Osteocyte (in vitro differentiated cells): Measurements from ENCODE around the gene ZNF322. TPM values are rescaled to one million over a fixed set of nuclear protein-coding genes. Genes with fewer than 3 reads are reported as not detected.
"Not testable (repeated sequence)": the region's sequence is repeated elsewhere in the genome, so short reads cannot be mapped to it uniquely, and the experiment has no call there.

Source experiments
- DNase-seq: peaks from one replicate; pipeline ENCODE4 v3.0.0; 2021; ENCODE audit warnings: mixed read lengths; ENCODE audit not compliant: unreplicated experiment; ENCODE audit errors: extremely low spot score
- H3K27ac Mint-ChIP-seq: one replicate; pipeline ENCODE4 v1.8.0; 2021; ENCODE audit warnings: mild to moderate bottlenecking, mixed read lengths; ENCODE audit not compliant: unreplicated experiment
- H3K27me3 Mint-ChIP-seq: one replicate; pipeline ENCODE4 v1.8.0; 2021; ENCODE audit warnings: mixed read lengths; ENCODE audit not compliant: unreplicated experiment
- H3K36me3 Mint-ChIP-seq: one replicate; pipeline ENCODE4 v1.8.0; 2021; ENCODE audit warnings: mixed read lengths; ENCODE audit not compliant: unreplicated experiment
- H3K4me1 Mint-ChIP-seq: one replicate; pipeline ENCODE4 v1.8.0; 2021; ENCODE audit warnings: mixed read lengths; ENCODE audit not compliant: unreplicated experiment
- H3K4me3 Mint-ChIP-seq: one replicate; pipeline ENCODE4 v1.8.0; 2021; ENCODE audit warnings: mild to moderate bottlenecking, moderate library complexity, mixed read lengths; ENCODE audit not compliant: unreplicated experiment
- H3K9me3 Mint-ChIP-seq: one replicate; pipeline ENCODE4 v1.8.0; 2021; ENCODE audit warnings: mixed read lengths; ENCODE audit not compliant: unreplicated experiment
- long read RNA-seq: library from polyadenylated mRNA; unstranded; transcript quantifications from one replicate; pipeline ENCODE4 v2.0.0, GENCODE V29; 2021
- total RNA-seq: library from RNA; stranded (reverse); gene quantifications from 2 replicates; pipeline ENCODE4 v1.2.1, GENCODE V29; 2021
- TF ChIP-seq, protein P1 (sequence below): fragments of 200-600 bp; sonication (generic); IDR thresholded peaks from 2 replicates; pipeline ENCODE4 v1.5.0; 2021; ENCODE audit warnings: antibody characterized with exemption, mild to moderate bottlenecking, moderate library complexity

The ZNF322 gene, protein sequence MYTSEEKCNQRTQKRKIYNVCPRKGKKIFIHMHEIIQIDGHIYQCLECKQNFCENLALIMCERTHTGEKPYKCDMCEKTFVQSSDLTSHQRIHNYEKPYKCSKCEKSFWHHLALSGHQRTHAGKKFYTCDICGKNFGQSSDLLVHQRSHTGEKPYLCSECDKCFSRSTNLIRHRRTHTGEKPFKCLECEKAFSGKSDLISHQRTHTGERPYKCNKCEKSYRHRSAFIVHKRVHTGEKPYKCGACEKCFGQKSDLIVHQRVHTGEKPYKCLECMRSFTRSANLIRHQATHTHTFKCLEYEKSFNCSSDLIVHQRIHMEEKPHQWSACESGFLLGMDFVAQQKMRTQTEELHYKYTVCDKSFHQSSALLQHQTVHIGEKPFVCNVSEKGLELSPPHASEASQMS
- total RNA-seq: 30.6 and 33.8 TPM in 2 replicates
- long read RNA-seq, full-length matches to known transcripts: 81 of 93 reads
- long read RNA-seq, partial matches to known transcripts: 2 of 93 reads
- long read RNA-seq, other reads (novel, unspliced or antisense): 10 of 93 reads

- TF ChIP-seq, protein P1, sequence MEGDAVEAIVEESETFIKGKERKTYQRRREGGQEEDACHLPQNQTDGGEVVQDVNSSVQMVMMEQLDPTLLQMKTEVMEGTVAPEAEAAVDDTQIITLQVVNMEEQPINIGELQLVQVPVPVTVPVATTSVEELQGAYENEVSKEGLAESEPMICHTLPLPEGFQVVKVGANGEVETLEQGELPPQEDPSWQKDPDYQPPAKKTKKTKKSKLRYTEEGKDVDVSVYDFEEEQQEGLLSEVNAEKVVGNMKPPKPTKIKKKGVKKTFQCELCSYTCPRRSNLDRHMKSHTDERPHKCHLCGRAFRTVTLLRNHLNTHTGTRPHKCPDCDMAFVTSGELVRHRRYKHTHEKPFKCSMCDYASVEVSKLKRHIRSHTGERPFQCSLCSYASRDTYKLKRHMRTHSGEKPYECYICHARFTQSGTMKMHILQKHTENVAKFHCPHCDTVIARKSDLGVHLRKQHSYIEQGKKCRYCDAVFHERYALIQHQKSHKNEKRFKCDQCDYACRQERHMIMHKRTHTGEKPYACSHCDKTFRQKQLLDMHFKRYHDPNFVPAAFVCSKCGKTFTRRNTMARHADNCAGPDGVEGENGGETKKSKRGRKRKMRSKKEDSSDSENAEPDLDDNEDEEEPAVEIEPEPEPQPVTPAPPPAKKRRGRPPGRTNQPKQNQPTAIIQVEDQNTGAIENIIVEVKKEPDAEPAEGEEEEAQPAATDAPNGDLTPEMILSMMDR: no peak
- Mint-ChIP-seq H3K4me1 (peaks cover 29% of the 10 kb centered on the region), H3K27ac (peak within 1 kb of the TSS; percentile 84), H3K36me3 (peaks cover 24% of the 10 kb centered on the region), H3K9me3 (no peaks in the 10 kb centered on the region), H3K4me3 (peak within 1 kb of the TSS; percentile 86), H3K27me3 (peaks cover 25% of the 10 kb centered on the region)
- DNase-seq: peak; percentile 98
Observed at GRCh38 chr6:26659042-26659999, at the start of gene ZNF322. Gene ZNF322 (minus strand): TSS chr6:26659746. CDS start chr6:26638553, 21,193 bp downstream.

GRCh38 chr6:26705780-26706179, 46.2 kb upstream of the ZNF322 start:
- H3K4me3 Mint-ChIP-seq, H3K27me3 Mint-ChIP-seq, H3K27ac Mint-ChIP-seq, DNase-seq, H3K4me1 Mint-ChIP-seq, H3K9me3 Mint-ChIP-seq, H3K36me3 Mint-ChIP-seq: not testable (repeated sequence)

- DNase-seq, H3K27me3 Mint-ChIP-seq, H3K27ac Mint-ChIP-seq, H3K9me3 Mint-ChIP-seq, H3K4me3 Mint-ChIP-seq, H3K4me1 Mint-ChIP-seq, H3K36me3 Mint-ChIP-seq: not testable (repeated sequence)
Observed at GRCh38 chr6:26705352-26705751, 45.8 kb upstream of the ZNF322 start.

- H3K4me1 Mint-ChIP-seq, H3K27me3 Mint-ChIP-seq, H3K27ac Mint-ChIP-seq, H3K4me3 Mint-ChIP-seq, H3K9me3 Mint-ChIP-seq, DNase-seq, H3K36me3 Mint-ChIP-seq: not testable (repeated sequence)
Observed at GRCh38 chr6:26701023-26701747, 41.6 kb upstream of the ZNF322 start.

GRCh38 chr6:26697496-26697895, 38.0 kb upstream of the ZNF322 start:
- H3K9me3 Mint-ChIP-seq, DNase-seq, H3K27ac Mint-ChIP-seq, H3K36me3 Mint-ChIP-seq, H3K4me3 Mint-ChIP-seq, H3K4me1 Mint-ChIP-seq, H3K27me3 Mint-ChIP-seq: not testable (repeated sequence)

DNA sequence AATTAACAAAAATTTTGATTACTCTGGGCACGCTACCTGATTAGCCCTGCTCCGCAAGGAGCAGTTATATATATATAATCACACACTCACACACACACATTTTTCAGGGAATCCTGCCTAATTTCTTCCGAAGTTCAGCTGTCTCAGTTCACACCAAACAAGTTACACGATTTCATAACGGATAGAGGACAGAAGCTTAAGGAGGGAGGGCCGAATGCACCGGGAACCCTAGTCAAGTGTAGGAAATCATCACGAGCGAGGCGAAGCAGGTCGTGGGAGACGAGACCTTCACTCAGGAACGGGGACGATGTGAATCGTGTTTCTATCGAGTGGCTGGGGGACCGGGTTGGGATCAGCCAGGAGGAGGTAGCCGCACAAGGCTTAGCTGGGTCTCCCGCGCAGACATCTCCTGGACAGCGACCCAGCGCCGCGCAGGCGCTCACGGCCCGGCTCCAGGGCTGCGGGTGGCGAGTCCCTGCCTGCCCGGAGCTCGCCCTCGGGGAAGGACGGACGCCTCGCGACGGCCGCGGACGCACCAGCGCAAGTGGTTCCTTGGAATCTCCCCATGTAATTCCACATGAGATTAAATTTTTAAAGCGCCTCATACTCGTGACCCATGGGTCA, 29.9 kb upstream of the ZNF322 start:
- not testable (repeated sequence) for H3K27ac Mint-ChIP-seq

DNA sequence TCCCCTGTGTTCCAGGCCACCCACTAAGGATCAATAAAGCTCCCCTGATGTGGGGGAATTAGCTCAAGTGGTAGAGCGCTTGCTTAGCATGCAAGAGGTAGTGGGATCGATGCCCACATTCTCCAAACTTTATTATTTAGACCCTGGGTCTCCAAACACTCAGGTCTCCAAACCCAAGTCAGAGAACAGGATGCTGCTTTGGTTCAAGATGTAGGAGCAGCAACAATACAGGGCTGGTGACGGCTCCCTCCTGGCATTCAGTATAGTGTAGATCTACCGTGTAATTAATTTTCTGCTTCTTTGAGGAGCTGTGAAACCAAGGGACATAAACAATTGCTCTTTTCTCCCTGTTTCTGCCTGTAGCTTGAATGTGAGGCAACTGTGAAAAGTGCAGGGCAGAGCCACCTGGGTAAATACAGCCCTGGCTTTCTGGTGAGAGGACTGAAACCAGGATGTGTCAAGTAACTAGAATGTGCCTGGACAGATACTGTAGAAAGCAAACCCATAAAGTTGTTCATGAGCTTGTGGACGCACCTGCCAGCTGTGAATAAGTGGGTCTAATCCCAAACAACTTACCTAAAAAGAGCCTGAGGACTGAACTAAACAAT, 23.0 kb upstream of the ZNF322 start:
- H3K9me3 Mint-ChIP-seq, H3K36me3 Mint-ChIP-seq, H3K27ac Mint-ChIP-seq, H3K27me3 Mint-ChIP-seq, H3K4me1 Mint-ChIP-seq, H3K4me3 Mint-ChIP-seq, DNase-seq: not testable (repeated sequence)

More for the DNA sequence above, 29.9 kb upstream of the ZNF322 start:
- H3K36me3 Mint-ChIP-seq, H3K4me3 Mint-ChIP-seq, H3K4me1 Mint-ChIP-seq, H3K27me3 Mint-ChIP-seq, H3K9me3 Mint-ChIP-seq, DNase-seq: not testable (repeated sequence)

DNA sequence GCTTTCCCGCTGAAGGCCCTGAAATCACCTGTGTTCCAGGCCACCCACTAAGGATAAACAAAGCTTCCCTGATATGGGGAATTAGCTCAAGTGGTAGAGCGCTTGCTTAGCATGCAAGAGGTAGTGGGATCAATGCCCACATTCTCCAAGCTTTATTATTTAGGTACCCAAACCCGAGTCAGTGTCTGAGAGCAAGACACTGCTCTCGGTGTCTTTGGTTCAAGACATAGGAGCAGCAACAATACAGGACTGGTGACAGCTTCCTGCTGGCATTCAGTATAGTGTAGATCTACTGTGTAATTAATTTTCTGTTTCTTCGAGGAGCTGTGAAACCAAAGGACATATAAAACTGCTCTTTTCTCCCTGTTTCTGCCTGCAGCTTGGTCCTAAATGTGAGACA, 13.7 kb upstream of the ZNF322 start:
- DNase-seq, H3K27ac Mint-ChIP-seq, H3K4me1 Mint-ChIP-seq, H3K4me3 Mint-ChIP-seq, H3K9me3 Mint-ChIP-seq, H3K36me3 Mint-ChIP-seq, H3K27me3 Mint-ChIP-seq: not testable (repeated sequence)

DNA sequence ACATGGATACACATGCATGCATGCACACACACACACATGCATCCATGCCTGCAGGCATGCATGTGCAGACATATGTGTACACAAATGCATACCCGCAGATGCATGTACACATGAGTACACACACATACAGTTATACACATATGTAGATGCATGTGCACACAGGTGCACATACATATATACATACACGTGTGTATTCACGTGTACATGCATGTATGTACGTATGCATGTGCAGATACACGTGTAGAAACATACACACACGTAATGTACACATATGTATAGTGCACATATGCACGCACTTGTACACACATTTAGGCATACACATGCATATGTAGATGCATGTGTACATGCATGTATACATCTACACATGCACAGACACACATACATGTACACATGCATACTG, 11.0 kb upstream of the ZNF322 start:
- not testable (repeated sequence) for H3K27me3 Mint-ChIP-seq, H3K27ac Mint-ChIP-seq, H3K9me3 Mint-ChIP-seq, H3K4me3 Mint-ChIP-seq, H3K4me1 Mint-ChIP-seq, H3K36me3 Mint-ChIP-seq, DNase-seq

- H3K27me3 Mint-ChIP-seq: peaks cover 13% of the 10 kb centered on the region
- DNase-seq, H3K4me3 Mint-ChIP-seq, H3K36me3 Mint-ChIP-seq, H3K4me1 Mint-ChIP-seq, H3K9me3 Mint-ChIP-seq, H3K27ac Mint-ChIP-seq: not testable (repeated sequence)
Observed at GRCh38 chr6:26670003-26670402, 10.5 kb upstream of the ZNF322 start.
